PC-9 (cell line): ENCODE results near the gene PRKCB. TPM values are rescaled to one million over a fixed set of nuclear protein-coding genes. Genes with fewer than 3 reads are reported as not detected.

Source experiments
- Bru-seq: library from RNA; stranded (reverse); fragments of 400-500 nt; gene quantifications from one replicate; lab custom pipeline; 2021; lab: Mats Ljungman, UMichigan
- BruChase-seq, 2 experiments: library from RNA; stranded (reverse); fragments of 400-500 nt; gene quantifications; one replicate each; lab custom pipeline; 2021; lab: Mats Ljungman, UMichigan
- BruUV-seq: library from RNA; stranded (reverse); fragments of 400-500 nt; replicated peaks from 2 replicates; lab custom pipeline; 2021; lab: Mats Ljungman, UMichigan
- CTCF ChIA-PET: fragments of 300-600 bp; sonication (Branson Sonifier 250); formaldehyde crosslinking; loops from one replicate; lab custom pipeline; 2022; ENCODE audit warnings: antibody characterized with exemption; lab: Charles Lee
- POLR2A ChIA-PET: fragments of 300-600 bp; sonication (Branson Sonifier 250); formaldehyde crosslinking; loops from one replicate; lab custom pipeline; 2022; ENCODE audit warnings: antibody characterized with exemption; ENCODE audit not compliant: unreplicated experiment; lab: Charles Lee
- DNase-seq, 2 experiments: peaks; one replicate each; pipeline versions ENCODE4 v3.0.0 to v3.0.0-alpha.2; 2015 to 2022; ENCODE audit warnings: mixed read lengths in 1 of 2
- H2AFZ ChIP-seq: fragments of 200-600 bp; sonication (generic); 2 replicates; pipeline ENCODE4 v1.8.1; 2017; ENCODE audit warnings: antibody characterized with exemption
- H3F3A ChIP-seq: fragments of 200-600 bp; sonication (generic); 2 replicates; pipeline ENCODE4 v1.8.1; 2017; ENCODE audit warnings: antibody characterized with exemption, mild to moderate bottlenecking, low read depth; ENCODE audit not compliant: insufficient read depth
- H3K27ac ChIP-seq: fragments of 200-600 bp; sonication (generic); 2 replicates; pipeline ENCODE4 v1.6.1; 2016; ENCODE audit warnings: mixed run types
- H3K27me3 ChIP-seq: fragments of 200-600 bp; sonication (generic); 2 replicates; pipeline ENCODE4 v1.6.1; 2016; ENCODE audit warnings: low read depth, mixed run types; ENCODE audit not compliant: insufficient read depth
- H3K36me3 ChIP-seq: fragments of 200-600 bp; sonication (generic); 2 replicates; pipeline ENCODE4 v1.6.1; 2016; ENCODE audit warnings: low read depth, mixed run types
- H3K4me1 ChIP-seq: fragments of 200-600 bp; sonication (generic); replicated peaks from 2 replicates; pipeline ENCODE4 v1.6.1; 2016; ENCODE audit warnings: mixed run types; ENCODE audit not compliant: insufficient read depth
- H3K4me2 ChIP-seq: fragments of 200-600 bp; sonication (generic); 2 replicates; pipeline ENCODE4 v1.6.1; 2017; ENCODE audit warnings: mixed run types
- H3K4me3 ChIP-seq: fragments of 200-600 bp; sonication (generic); 2 replicates; pipeline ENCODE4 v1.6.1; 2016; ENCODE audit warnings: mixed run types
- H3K79me2 ChIP-seq: fragments of 200-600 bp; sonication (generic); 2 replicates; pipeline ENCODE4 v1.6.1; 2017; ENCODE audit warnings: low read depth, mixed run types
- H3K9me2 ChIP-seq: fragments of 200-600 bp; sonication (generic); 2 replicates; pipeline ENCODE4 v1.8.1; 2017; ENCODE audit warnings: mild to moderate bottlenecking; ENCODE audit not compliant: insufficient read depth
- H3K9me3 ChIP-seq: fragments of 200-600 bp; sonication (generic); 2 replicates; pipeline ENCODE4 v1.8.1; 2016; ENCODE audit warnings: low read depth; ENCODE audit not compliant: insufficient read depth
- H4K20me1 ChIP-seq: fragments of 200-600 bp; sonication (generic); 2 replicates; pipeline ENCODE4 v1.8.1; 2017; ENCODE audit not compliant: insufficient read depth
- EZH2 ChIP-seq: fragments of 200-600 bp; sonication (generic); IDR thresholded peaks from 2 replicates; pipeline ENCODE4 v1.8.0; 2017; ENCODE audit warnings: antibody characterized with exemption, low read depth
- intact Hi-C: fragments of 100-400 bp; cut with micrococcal nuclease; formaldehyde crosslinking; loops from one replicate; pipeline ENCODE4 v1.10.0; 2022; ENCODE audit not compliant: unreplicated experiment
- long read RNA-seq: library from polyadenylated mRNA; stranded (forward); transcript quantifications from one replicate; pipeline ENCODE4 v2.0.0, GENCODE V29; 2022
- total RNA-seq: library from RNA; stranded (reverse); gene quantifications from 2 replicates; pipeline ENCODE4 v1.2.3, GENCODE V29; 2021
- TF ChIP-seq, protein P1 (sequence below): fragments of 200-600 bp; sonication (generic); conservative IDR thresholded peaks from 2 replicates; pipeline ENCODE4 v1.6.1; 2017; ENCODE audit warnings: mixed run types, antibody characterized with exemption, mild to moderate bottlenecking, moderate library complexity

The PRKCB gene
- total RNA-seq (not detected in 2 replicates), Bru-seq, nascent RNA (percentile 6 among the genes with signal in this experiment), BruChase-seq, experiment 1, labeled RNA remaining after a 2-hour chase (percentile 2 among the genes with signal in this experiment), BruChase-seq, experiment 2, labeled RNA remaining after a 6-hour chase (percentile 4 among the genes with signal in this experiment)
- long read RNA-seq = 0 reads

DNA sequence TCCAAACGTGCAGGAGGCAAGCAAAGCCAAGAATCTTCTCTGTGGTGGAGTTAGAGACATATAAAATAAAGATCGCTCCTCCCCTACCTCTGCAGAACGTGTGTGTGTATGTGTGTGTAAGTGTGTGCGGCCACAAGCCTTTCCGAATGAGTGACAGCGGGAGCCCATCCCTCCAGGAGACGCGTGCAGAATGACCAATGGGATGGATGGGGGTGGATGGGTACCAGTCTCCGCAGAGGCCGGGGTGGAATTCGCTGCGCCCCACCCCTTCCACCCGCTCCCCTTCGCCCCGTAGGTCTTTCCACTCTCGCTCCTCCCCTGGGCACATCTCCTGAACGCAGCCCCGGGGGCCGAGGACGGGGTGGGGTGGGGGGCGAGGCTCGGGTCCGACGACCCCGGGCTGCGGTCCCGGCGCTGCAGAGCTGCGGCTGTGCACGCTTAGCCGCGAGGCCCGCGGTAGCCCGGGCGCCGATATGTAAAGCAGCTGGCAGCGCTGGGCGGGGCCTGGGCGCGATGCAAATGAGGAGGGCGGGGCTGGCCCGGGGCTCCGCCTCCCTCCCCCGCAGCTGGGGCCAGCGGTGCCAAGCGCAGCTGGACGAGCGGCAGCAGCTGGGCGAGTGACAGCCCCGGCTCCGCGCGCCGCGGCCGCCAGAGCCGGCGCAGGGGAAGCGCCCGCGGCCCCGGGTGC lies at the start of gene PRKCB:
PRKCB (plus strand) TSS at position 594 of the 688 bp plus-strand sequence.
- no peaks in the 10 kb centered on the region for H3K4me1 ChIP-seq
- no peaks in the 10 kb centered on the region for H3K79me2 ChIP-seq
- H3K9me2 ChIP-seq = no peaks in the 10 kb centered on the region
- no TSS peak for BruUV-seq
- H3K4me2 ChIP-seq = no peak within 1 kb of the TSS
- CTCF ChIA-PET = no interaction called here
- no peak within 1 kb of the TSS for H3K27ac ChIP-seq
- POLR2A ChIA-PET = no interaction called here
- H3F3A ChIP-seq = no peaks in the 10 kb centered on the region
- no peak within 1 kb of the TSS for H3K4me3 ChIP-seq
- H4K20me1 ChIP-seq = no peaks in the 10 kb centered on the region
- peaks cover 53% of the 10 kb centered on the region for H3K27me3 ChIP-seq
- no peak for DNase-seq
- intact Hi-C loops = no loop called here
- no peak within 1 kb of the TSS for H2AFZ ChIP-seq
- no peaks in the 10 kb centered on the region for H3K36me3 ChIP-seq
- no peaks in the 10 kb centered on the region for H3K9me3 ChIP-seq
- TF ChIP-seq EZH2 = no peak
- TF ChIP-seq, protein P1, sequence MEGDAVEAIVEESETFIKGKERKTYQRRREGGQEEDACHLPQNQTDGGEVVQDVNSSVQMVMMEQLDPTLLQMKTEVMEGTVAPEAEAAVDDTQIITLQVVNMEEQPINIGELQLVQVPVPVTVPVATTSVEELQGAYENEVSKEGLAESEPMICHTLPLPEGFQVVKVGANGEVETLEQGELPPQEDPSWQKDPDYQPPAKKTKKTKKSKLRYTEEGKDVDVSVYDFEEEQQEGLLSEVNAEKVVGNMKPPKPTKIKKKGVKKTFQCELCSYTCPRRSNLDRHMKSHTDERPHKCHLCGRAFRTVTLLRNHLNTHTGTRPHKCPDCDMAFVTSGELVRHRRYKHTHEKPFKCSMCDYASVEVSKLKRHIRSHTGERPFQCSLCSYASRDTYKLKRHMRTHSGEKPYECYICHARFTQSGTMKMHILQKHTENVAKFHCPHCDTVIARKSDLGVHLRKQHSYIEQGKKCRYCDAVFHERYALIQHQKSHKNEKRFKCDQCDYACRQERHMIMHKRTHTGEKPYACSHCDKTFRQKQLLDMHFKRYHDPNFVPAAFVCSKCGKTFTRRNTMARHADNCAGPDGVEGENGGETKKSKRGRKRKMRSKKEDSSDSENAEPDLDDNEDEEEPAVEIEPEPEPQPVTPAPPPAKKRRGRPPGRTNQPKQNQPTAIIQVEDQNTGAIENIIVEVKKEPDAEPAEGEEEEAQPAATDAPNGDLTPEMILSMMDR = no peak

DNA sequence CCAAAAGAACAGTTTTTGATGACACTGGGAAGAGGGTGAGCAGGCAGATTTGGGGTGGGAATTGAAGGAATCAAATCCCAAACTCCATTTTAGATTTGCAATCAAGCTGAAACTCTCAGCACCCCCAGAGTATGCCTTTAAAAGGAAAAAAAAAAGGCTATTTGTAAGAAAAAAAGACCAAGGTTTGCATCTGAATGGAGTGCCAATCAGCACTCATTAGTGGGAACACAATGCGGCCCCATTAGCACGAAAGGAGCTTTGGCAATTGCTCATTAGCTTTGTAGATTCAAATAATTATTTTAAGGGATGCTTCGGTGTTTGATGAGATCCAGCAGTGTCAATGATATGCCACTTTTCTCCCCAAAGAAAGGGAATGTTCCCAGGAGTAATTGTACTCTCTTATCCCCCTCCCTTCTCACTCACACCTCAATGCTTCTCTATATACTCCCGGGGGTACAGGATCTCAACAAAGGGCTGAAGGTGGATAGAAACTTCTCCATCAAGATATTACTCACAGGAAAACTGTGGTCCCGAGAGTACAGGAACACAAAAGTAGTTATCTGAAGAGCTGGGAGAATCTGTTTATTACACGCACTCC lies 48.7 kb upstream of the PRKCB start:
- CTCF ChIA-PET = no interaction called here
- no peaks in the 10 kb centered on the region for H3K9me2 ChIP-seq
- no peak overlapping the region for H3K4me3 ChIP-seq
- intact Hi-C loops = no loop called here
- no peaks in the 10 kb centered on the region for H3K79me2 ChIP-seq
- TF ChIP-seq, protein P1 = no peak
- TF ChIP-seq EZH2 = no peak
- no peak overlapping the region for H3K27ac ChIP-seq
- no peak overlapping the region for H3K4me2 ChIP-seq
- H3K4me1 ChIP-seq = no peaks in the 10 kb centered on the region
- POLR2A ChIA-PET = no interaction called here
- BruUV-seq = no TSS peak
- DNase-seq = no peak
- no peaks in the 10 kb centered on the region for H3K36me3 ChIP-seq
- no peaks in the 10 kb centered on the region for H3K9me3 ChIP-seq
- no peaks in the 10 kb centered on the region for H3F3A ChIP-seq
- no peak overlapping the region for H2AFZ ChIP-seq
- peaks cover 25% of the 10 kb centered on the region for H3K27me3 ChIP-seq
- no peaks in the 10 kb centered on the region for H4K20me1 ChIP-seq

DNA sequence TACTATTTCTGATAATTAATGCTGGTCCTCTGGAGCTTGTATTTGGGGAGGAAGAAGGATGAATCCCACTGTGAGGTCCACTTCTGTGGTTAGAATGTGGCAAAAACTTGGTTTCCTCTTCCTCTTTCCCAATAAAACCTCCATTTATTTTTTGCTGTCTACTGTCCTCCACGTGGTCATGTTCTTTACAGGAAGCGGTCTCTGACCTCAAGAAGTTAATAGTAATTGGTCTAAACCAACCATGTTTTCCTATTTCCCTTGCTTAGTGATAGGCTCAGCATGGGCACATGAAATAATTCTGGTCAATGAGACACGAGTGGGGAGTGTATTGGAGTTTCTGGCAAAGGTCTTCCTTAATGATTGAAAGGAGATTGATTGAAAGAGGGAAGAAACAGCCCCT lies 47.1 kb upstream of the PRKCB start:
- POLR2A ChIA-PET = no interaction called here
- no peaks in the 10 kb centered on the region for H3K9me2 ChIP-seq
- TF ChIP-seq, protein P1 = no peak
- no peak for TF ChIP-seq EZH2

More for the DNA sequence above, 47.1 kb upstream of the PRKCB start:
- H3K4me3 ChIP-seq = no peak overlapping the region
- DNase-seq = no peak
- no peaks in the 10 kb centered on the region for H3K79me2 ChIP-seq
- no peak overlapping the region for H3K4me2 ChIP-seq
- intact Hi-C loops = no loop called here
- no peak overlapping the region for H2AFZ ChIP-seq
- H3K4me1 ChIP-seq = no peaks in the 10 kb centered on the region
- no peaks in the 10 kb centered on the region for H3F3A ChIP-seq
- H3K27ac ChIP-seq = no peak overlapping the region
- no peaks in the 10 kb centered on the region for H4K20me1 ChIP-seq
- no TSS peak for BruUV-seq
- CTCF ChIA-PET = no interaction called here
- H3K9me3 ChIP-seq = no peaks in the 10 kb centered on the region
- peaks cover 36% of the 10 kb centered on the region for H3K27me3 ChIP-seq
- no peaks in the 10 kb centered on the region for H3K36me3 ChIP-seq
